ENCODE results near the gene CBR3. TPM values are rescaled to one million over a fixed set of nuclear protein-coding genes. Genes with fewer than 3 reads are reported as not detected.
A peak's percentile ranks its signal among the peaks of the same experiment; 100 is the strongest.

The CBR3 gene
- total RNA-seq, 1 donor from 2014 or later: 4.7 TPM

DNA sequence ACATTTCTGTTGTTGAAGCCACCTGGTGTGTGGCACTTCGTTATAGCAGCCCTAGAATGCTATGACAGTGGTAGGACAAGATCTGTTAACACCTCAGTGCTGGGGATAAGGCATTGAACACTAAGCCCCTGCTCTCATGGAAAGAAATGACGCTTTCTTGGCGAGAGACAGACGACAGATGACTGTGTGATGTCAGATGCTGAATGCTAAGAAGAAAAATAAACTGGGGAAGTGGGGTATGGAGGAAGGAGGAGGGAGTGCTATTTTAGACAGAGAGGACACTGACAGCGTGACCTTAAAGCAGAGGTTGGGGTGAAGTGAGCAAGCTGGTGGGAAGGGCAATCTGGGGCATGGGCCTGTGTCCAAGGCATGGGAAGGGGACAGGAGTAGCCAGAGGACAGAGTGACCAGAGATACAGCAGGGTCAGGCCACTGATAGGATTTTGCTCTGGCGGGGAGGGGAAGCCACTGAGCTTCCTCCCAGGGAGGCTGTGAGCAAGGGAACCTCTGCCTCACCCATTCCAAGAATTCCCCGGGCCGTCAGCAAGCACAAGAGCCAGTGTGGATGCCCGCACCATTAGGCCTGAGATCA, 37.0 kb downstream of the CBR3 start:
- Mint-ChIP-seq H3K4me3 (no peak overlapping the region), H3K27me3 (no peaks in the 10 kb centered on the region), H3K27ac (no peak overlapping the region), H3K4me1 (peaks cover 19% of the 10 kb centered on the region), H3K9me3 (no peaks in the 10 kb centered on the region), H3K36me3 (ENCODE audit: low read depth) (peaks cover 64% of the 10 kb centered on the region)
- TF ChIP-seq, protein P1, sequence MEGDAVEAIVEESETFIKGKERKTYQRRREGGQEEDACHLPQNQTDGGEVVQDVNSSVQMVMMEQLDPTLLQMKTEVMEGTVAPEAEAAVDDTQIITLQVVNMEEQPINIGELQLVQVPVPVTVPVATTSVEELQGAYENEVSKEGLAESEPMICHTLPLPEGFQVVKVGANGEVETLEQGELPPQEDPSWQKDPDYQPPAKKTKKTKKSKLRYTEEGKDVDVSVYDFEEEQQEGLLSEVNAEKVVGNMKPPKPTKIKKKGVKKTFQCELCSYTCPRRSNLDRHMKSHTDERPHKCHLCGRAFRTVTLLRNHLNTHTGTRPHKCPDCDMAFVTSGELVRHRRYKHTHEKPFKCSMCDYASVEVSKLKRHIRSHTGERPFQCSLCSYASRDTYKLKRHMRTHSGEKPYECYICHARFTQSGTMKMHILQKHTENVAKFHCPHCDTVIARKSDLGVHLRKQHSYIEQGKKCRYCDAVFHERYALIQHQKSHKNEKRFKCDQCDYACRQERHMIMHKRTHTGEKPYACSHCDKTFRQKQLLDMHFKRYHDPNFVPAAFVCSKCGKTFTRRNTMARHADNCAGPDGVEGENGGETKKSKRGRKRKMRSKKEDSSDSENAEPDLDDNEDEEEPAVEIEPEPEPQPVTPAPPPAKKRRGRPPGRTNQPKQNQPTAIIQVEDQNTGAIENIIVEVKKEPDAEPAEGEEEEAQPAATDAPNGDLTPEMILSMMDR (IDR thresholded peaks at IDR 0.05): no peak
- intact Hi-C loops (cut with micrococcal nuclease): no loop called here
- DNase-seq (no peak), ATAC-seq (ENCODE audit: low read depth) (no peak)
- CTCF ChIA-PET: no interaction called here
- POLR2A ChIA-PET: interaction anchor here (0.6 kb wide), 2 partner anchors 32 to 36 kb away, joined by 3 to 6 read pairs; no protein-coding TSS in a partner anchor

DNA sequence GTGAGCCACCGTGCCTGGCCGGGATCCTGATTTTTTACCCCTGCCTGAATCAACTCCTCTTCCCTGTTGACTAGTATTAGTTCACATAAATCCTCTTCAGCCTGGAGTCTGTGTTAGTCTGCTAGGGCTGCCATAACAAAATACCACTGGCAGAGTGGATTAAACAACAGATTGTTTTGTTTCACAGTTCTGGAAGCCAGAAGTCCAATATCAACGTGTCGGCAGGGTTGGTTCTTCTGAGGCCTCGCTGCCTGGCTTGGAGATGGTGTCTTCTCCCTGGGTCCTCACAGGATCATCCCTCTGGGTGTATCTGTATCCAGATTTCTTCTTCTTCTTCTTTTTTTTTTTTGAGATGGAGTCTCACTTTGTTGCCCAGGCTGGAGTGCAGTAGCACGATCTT, 39.9 kb downstream of the CBR3 start:
- H3K4me3 Mint-ChIP-seq: no peak overlapping the region
- peaks cover 17% of the 10 kb centered on the region for H3K4me1 Mint-ChIP-seq
- TF ChIP-seq, protein P1 (IDR thresholded peaks at IDR 0.05): no peak
- CTCF ChIA-PET: no interaction called here
- no peak overlapping the region for H3K27ac Mint-ChIP-seq
- POLR2A ChIA-PET: no interaction called here
- no peaks in the 10 kb centered on the region for H3K27me3 Mint-ChIP-seq
- intact Hi-C loops (cut with micrococcal nuclease): no loop called here
- ATAC-seq (ENCODE audit: low read depth): no peak
- DNase-seq: no peak
- peaks cover 57% of the 10 kb centered on the region for H3K36me3 Mint-ChIP-seq (ENCODE audit: low read depth)
- H3K9me3 Mint-ChIP-seq: peaks cover 1% of the 10 kb centered on the region

DNA sequence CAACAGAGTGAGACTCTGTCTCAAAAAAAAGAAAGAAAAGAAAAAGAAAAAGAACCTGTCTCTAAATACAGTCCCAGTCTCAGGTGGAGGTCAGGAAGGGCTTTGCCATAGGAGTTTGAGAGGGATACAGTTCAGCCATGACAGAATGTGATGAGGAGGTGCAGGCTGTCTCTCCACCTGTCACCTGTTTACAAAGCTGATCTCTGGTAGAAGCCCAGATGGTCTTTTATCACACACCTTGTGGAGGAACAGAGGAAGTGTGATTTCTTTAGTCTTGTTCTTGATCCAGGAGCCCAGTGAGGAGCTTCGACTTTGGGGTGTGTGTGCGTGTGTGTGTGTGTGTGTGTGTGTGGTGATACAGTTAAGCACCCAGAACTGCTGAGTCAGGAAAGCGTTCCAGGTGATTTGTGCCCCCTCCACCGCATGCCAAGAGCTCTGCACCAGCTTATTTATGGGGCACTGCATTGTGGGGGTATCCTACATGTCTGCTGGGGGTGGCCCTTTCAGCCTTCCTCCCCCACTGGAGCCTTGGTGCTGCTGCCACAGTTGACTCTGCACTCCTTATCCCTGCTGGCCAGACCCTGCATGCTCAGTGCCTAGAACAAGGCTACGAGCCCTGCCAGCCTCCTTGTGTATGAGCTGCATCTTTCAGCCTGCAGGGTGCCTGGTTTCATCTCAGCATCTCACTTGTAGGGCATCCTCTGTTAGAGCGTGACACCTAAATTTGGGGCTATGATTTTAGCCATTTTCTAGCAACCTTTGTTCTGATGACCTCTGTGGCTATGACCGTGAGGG, 41.1 kb downstream of the CBR3 start:
- DNase-seq: no peak
- H3K9me3 Mint-ChIP-seq: peaks cover 1% of the 10 kb centered on the region
- ATAC-seq (ENCODE audit: low read depth): no peak
- peaks cover 16% of the 10 kb centered on the region for H3K4me1 Mint-ChIP-seq
- peaks cover 50% of the 10 kb centered on the region for H3K36me3 Mint-ChIP-seq (ENCODE audit: low read depth)
- intact Hi-C loops (cut with micrococcal nuclease): no loop called here
- TF ChIP-seq, protein P1 (IDR thresholded peaks at IDR 0.05): no peak
- CTCF ChIA-PET: no interaction called here
- H3K4me3 Mint-ChIP-seq: no peak overlapping the region
- POLR2A ChIA-PET: no interaction called here
- H3K27ac Mint-ChIP-seq: peak overlapping the region; percentile 53
- H3K27me3 Mint-ChIP-seq: no peaks in the 10 kb centered on the region

GRCh38 chr21:36178349-36178748, 43.5 kb downstream of the CBR3 start:
- H3K27me3 Mint-ChIP-seq: no peaks in the 10 kb centered on the region
- POLR2A ChIA-PET: no interaction called here
- intact Hi-C loops (cut with micrococcal nuclease): no loop called here
- CTCF ChIA-PET: no interaction called here
- H3K27ac Mint-ChIP-seq: no peak overlapping the region
- no peak for DNase-seq
- H3K4me3 Mint-ChIP-seq: no peak overlapping the region
- TF ChIP-seq, protein P1 (IDR thresholded peaks at IDR 0.05): no peak
- H3K36me3 Mint-ChIP-seq (ENCODE audit: low read depth): peaks cover 46% of the 10 kb centered on the region
- ATAC-seq (ENCODE audit: low read depth): no peak
- H3K9me3 Mint-ChIP-seq: peaks cover 1% of the 10 kb centered on the region
- peaks cover 30% of the 10 kb centered on the region for H3K4me1 Mint-ChIP-seq

DNA sequence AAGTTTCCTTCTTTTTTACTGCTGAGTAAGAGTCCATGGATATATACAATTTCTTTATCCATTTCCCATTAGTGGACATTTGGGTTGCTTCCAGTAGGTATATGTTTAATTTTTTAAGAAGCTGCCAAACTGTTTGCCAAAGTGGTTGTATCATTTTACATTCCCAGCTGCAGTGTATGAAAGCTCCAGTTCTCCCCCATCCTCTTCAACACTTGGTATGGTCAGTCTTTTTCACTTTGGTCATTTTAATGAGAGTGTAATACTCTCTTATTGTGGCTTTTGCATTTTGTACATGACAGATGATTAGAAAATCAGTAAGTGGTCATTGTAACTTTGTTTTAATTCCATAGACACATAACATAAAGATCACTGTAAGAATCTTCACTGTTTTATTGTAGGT, 44.3 kb downstream of the CBR3 start:
- Mint-ChIP-seq H3K36me3 (ENCODE audit: low read depth) (peaks cover 46% of the 10 kb centered on the region), H3K27ac (no peak overlapping the region), H3K4me3 (no peak overlapping the region), H3K27me3 (no peaks in the 10 kb centered on the region), H3K9me3 (peaks cover 1% of the 10 kb centered on the region), H3K4me1 (peaks cover 29% of the 10 kb centered on the region)
- POLR2A ChIA-PET: interaction anchor here (0.5 kb wide), 1 partner anchor 12 kb away, joined by 3 read pairs; no protein-coding TSS in a partner anchor
- intact Hi-C loops (cut with micrococcal nuclease): no loop called here
- TF ChIP-seq, protein P1 (IDR thresholded peaks at IDR 0.05): no peak
- ATAC-seq (ENCODE audit: low read depth) (no peak), DNase-seq (no peak)
- CTCF ChIA-PET: no interaction called here
